GF-D8 (cell line): ENCODE data around the gene SCAMP1.
"Not testable (repeated sequence)": the region's sequence is repeated elsewhere in the genome, so short reads cannot be mapped to it uniquely, and the experiment has no call there.

Experiments used
- DNase-seq: peaks from one replicate; lab custom pipeline; 2025; lab: John Stamatoyannopoulos, UW

SCAMP1 gene

GRCh38 chr5:78359831-78360673, at the start of gene SCAMP1:
SCAMP1 (plus strand) TSS chr5:78360617; CDS start chr5:78360672, 55 bp downstream.
- peak; percentile 49 for DNase-seq

- DNase-seq = no peak
Observed at GRCh38 chr5:78317515-78317914, 42.9 kb upstream of the SCAMP1 start.

- no peak for DNase-seq
Observed at GRCh38 chr5:78318337-78318736, 42.1 kb upstream of the SCAMP1 start.

- no peak for DNase-seq
Observed at GRCh38 chr5:78320401-78320800, 40.0 kb upstream of the SCAMP1 start.

GRCh38 chr5:78323241-78323640, 37.2 kb upstream of the SCAMP1 start:
- no peak for DNase-seq

GRCh38 chr5:78326930-78327329, 33.5 kb upstream of the SCAMP1 start:
- no peak for DNase-seq

GRCh38 chr5:78327761-78328510, 32.5 kb upstream of the SCAMP1 start:
- no peak for DNase-seq

- no peak for DNase-seq
Observed at GRCh38 chr5:78328585-78329173, 31.7 kb upstream of the SCAMP1 start.

- DNase-seq = no peak
Observed at GRCh38 chr5:78331523-78332080, 28.8 kb upstream of the SCAMP1 start.

- no peak for DNase-seq
Observed at GRCh38 chr5:78334811-78335210, 25.6 kb upstream of the SCAMP1 start.

GRCh38 chr5:78335976-78336375, 24.4 kb upstream of the SCAMP1 start:
- DNase-seq = no peak

GRCh38 chr5:78336698-78337097, 23.7 kb upstream of the SCAMP1 start:
- no peak for DNase-seq

GRCh38 chr5:78339617-78340436, 20.6 kb upstream of the SCAMP1 start:
- no peak for DNase-seq

- no peak for DNase-seq
Observed at GRCh38 chr5:78341440-78341839, 19.0 kb upstream of the SCAMP1 start.

- DNase-seq = no peak
Observed at GRCh38 chr5:78345485-78345884, 14.9 kb upstream of the SCAMP1 start.

GRCh38 chr5:78353520-78353919, 6.9 kb upstream of the SCAMP1 start:
- DNase-seq = no peak

- no peak for DNase-seq
Observed at GRCh38 chr5:78354066-78354670, 6.2 kb upstream of the SCAMP1 start.

- DNase-seq = no peak
Observed at GRCh38 chr5:78355561-78355960, 4.9 kb upstream of the SCAMP1 start.

GRCh38 chr5:78359455-78359830, 974 bp upstream of the SCAMP1 start:
- not testable (repeated sequence) for DNase-seq

- DNase-seq = no peak
Observed at GRCh38 chr5:78360674-78360923, 182 bp downstream of the SCAMP1 start.

- DNase-seq = no peak
Observed at GRCh38 chr5:78360924-78361630, 660 bp downstream of the SCAMP1 start.
